ENCODE results near the gene ARID5B. TPM values are rescaled to one million over a fixed set of nuclear protein-coding genes. Genes with fewer than 3 reads are reported as not detected.

The ARID5B gene
- total RNA-seq, 1 donor from 2014 or later = 76.8 TPM

GRCh38 chr10:62037890-62038608, 136.6 kb downstream of the ARID5B start:
- Mint-ChIP-seq H3K27me3 (no peaks in the 10 kb centered on the region), H3K9me3 (no peaks in the 10 kb centered on the region), H3K4me3 (peak overlapping the region; percentile 69), H3K36me3 (ENCODE audit: low read depth) (peaks cover 31% of the 10 kb centered on the region), H3K4me1 (peaks cover 90% of the 10 kb centered on the region), H3K27ac (peak overlapping the region; percentile 93)
- CTCF ChIA-PET = interaction anchor here (0.9 to 8.4 kb wide), 32 partner anchors 9 to 454 kb away, joined by 3 to 166 read pairs (median 6); partner anchors contain the start of gene ARID5B
- POLR2A ChIA-PET = interaction anchor here (0.5 to 18.1 kb wide), 20 partner anchors 8 to 490 kb away, joined by 3 to 589 read pairs (median 8); partner anchors contain the start of gene ARID5B
- intact Hi-C loops (cut with micrococcal nuclease) = loop anchor here (1.0 to 10.0 kb wide), 14 partner anchors 13 to 1221 kb away; partner anchors contain the start of gene NRBF2
- ATAC-seq (ENCODE audit: low read depth) (no peak), DNase-seq (no peak)
- no peak for TF ChIP-seq CTCF (IDR thresholded peaks at IDR 0.05)

DNA sequence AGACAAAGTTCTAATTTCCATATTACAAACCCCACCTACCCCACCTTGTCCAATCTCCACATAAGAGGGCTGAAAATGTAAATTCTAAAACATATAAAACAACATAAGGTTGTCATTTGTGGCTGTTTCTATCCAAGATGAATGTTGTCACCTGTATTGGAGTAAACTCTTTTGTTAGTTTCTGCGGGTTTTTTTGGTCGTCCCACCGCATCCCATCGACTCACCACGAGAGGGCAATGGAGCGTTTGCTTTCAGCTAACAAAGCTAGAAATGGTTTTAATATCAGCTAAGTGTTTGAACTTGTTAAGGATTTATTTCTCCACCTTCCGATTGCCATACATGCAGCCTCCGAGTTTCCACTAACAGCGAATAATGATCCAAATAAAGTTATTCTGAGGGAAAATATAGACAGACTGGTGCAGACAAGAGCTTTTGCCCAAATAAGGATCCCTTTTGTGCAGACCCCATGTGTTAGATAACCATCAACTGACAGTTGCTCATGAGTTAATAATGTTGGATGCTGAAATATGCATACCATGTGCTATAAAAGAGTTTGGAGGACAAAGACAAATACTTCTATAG, 137.2 kb downstream of the ARID5B start:
- Mint-ChIP-seq H3K27me3 (no peaks in the 10 kb centered on the region), H3K9me3 (no peaks in the 10 kb centered on the region), H3K27ac (peak overlapping the region; percentile 93), H3K4me1 (peaks cover 90% of the 10 kb centered on the region), H3K36me3 (ENCODE audit: low read depth) (peaks cover 26% of the 10 kb centered on the region), H3K4me3 (peak overlapping the region; percentile 69)
- POLR2A ChIA-PET = interaction anchor here (0.6 to 18.1 kb wide), 17 partner anchors 9 to 489 kb away, joined by 3 to 589 read pairs (median 10); partner anchors contain the start of gene ARID5B
- no peak for DNase-seq
- CTCF ChIA-PET = interaction anchor here (0.6 to 8.4 kb wide), 35 partner anchors 10 to 453 kb away, joined by 3 to 166 read pairs (median 6); partner anchors contain the start of gene ARID5B
- intact Hi-C loops (cut with micrococcal nuclease) = loop anchor here (1.0 to 10.0 kb wide), 14 partner anchors 13 to 1222 kb away; partner anchors contain the start of gene NRBF2
- ATAC-seq (ENCODE audit: low read depth) = peak; percentile 59
- no peak for TF ChIP-seq CTCF (IDR thresholded peaks at IDR 0.05)

DNA sequence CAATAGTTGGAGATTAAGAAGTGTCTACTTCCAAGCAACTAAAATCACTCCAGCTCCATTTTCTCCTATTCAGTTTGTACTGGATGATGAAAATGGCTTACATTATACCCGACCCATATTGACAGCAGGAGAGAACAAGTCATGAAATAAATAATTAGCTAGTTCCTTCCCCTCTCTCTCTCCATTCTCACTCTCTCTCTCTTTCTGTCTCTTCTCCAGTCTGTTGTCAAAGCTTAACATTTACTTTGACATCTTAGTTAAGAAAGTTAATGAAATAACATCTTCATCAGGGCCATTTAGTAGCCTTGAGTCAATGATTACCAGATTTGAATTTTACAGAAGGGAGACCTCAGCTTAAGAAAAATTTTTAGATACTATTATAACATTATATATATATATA, 138.5 kb downstream of the ARID5B start:
- Mint-ChIP-seq H3K27ac (peak overlapping the region; percentile 93), H3K4me3 (no peak overlapping the region), H3K4me1 (peaks cover 91% of the 10 kb centered on the region), H3K36me3 (ENCODE audit: low read depth) (peaks cover 18% of the 10 kb centered on the region), H3K9me3 (no peaks in the 10 kb centered on the region), H3K27me3 (no peaks in the 10 kb centered on the region)
- DNase-seq = no peak
- no peak for ATAC-seq (ENCODE audit: low read depth)
- no peak for TF ChIP-seq CTCF (IDR thresholded peaks at IDR 0.05)
- POLR2A ChIA-PET = interaction anchor here (0.5 to 18.1 kb wide), 9 partner anchors 10 to 204 kb away, joined by 3 to 589 read pairs (median 52); partner anchors contain the start of gene ARID5B
- intact Hi-C loops (cut with micrococcal nuclease) = loop anchor here (2.0 to 10.0 kb wide), 11 partner anchors 19 to 1223 kb away; partner anchors contain the start of genes EGR2, NRBF2 and ZNF365
- CTCF ChIA-PET = interaction anchor here (1.1 to 8.4 kb wide), 11 partner anchors 12 to 1044 kb away, joined by 3 to 166 read pairs (median 11); partner anchors contain the start of gene ARID5B

GRCh38 chr10:62040881-62041280, 139.4 kb downstream of the ARID5B start:
- Mint-ChIP-seq H3K27me3 (no peaks in the 10 kb centered on the region), H3K4me3 (no peak overlapping the region), H3K36me3 (ENCODE audit: low read depth) (peaks cover 13% of the 10 kb centered on the region), H3K9me3 (no peaks in the 10 kb centered on the region), H3K27ac (peak overlapping the region; percentile 85), H3K4me1 (peaks cover 94% of the 10 kb centered on the region)
- ChIA-PET CTCF (interaction anchor here (1.2 to 8.4 kb wide), 7 partner anchors 11 to 1043 kb away, joined by 3 to 166 read pairs (median 33); partner anchors contain the start of gene ARID5B), POLR2A (interaction anchor here (0.7 to 18.1 kb wide), 9 partner anchors 11 to 203 kb away, joined by 3 to 589 read pairs (median 52); partner anchors contain the start of gene ARID5B)
- ATAC-seq (ENCODE audit: low read depth) (no peak), DNase-seq (no peak)
- intact Hi-C loops (cut with micrococcal nuclease) = loop anchor here (10.0 kb wide), 3 partner anchors 334 to 774 kb away; partner anchors contain the start of genes EGR2 and ZNF365
- no peak for TF ChIP-seq CTCF (IDR thresholded peaks at IDR 0.05)

Data from activated B cell treated with CpG ODN at 0.5 μM for 24 hours (primary cell).